Measurements from ENCODE around the gene KISS1R. TPM values are rescaled to one million over a fixed set of nuclear protein-coding genes. Genes with fewer than 3 reads are reported as not detected.

KISS1R gene
- total RNA-seq, 2 experiments from 2014 or later, result 12.2 to 13.3 TPM

DNA sequence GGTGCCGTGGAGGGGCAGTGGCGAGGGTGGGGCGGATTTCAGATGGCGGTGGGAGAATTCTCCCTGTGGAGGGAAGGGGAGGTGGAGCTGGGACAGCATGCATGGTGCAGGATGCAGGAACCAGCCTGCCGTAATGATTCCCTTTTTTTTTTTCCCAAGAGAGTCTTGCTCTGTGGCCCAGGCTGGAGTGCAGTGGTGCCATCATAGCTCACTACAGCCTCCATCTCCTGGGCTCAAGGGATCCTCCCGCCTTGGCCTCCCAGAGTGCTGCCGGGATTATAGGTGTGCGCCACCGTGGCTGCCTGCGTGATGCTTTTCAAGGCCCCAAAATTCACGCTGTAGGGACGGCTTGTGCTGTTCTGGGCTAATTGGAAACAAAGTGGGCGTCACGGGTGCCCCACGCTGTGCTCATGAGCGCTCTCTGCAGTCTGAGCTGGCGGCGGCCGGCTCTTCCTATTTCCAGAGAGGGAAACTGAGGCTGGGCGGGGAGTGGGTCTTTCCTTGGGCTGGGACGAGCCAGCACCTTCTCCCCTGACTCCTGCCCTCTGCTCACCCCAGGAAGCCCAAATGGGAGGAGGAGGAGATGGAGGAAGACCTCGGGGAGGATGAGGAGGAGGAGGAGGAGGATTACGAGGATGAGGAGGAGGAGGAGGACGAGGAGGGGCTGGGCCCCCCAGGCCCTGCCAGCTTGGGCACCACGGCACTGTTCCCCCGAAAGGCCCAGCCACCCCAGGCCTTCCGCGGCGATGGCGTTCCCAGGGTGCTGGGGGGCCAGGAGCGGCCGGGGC is 14.9 kb downstream of the KISS1R start:
- Mint-ChIP-seq H3K27me3 (peaks cover 13% of the 10 kb centered on the region), H3K27ac (no peak overlapping the region), H3K36me3 (peaks cover 2% of the 10 kb centered on the region), H3K4me3 (no peak overlapping the region), H3K4me1 (peaks cover 13% of the 10 kb centered on the region), H3K9me3 (no peaks in the 10 kb centered on the region)
- no peak for DNase-seq

GRCh38 chr19:932648-933552 is 15.8 kb downstream of the KISS1R start:
- Mint-ChIP-seq H3K4me3 (peak overlapping the region; percentile 54), H3K9me3 (no peaks in the 10 kb centered on the region), H3K36me3 (peaks cover 2% of the 10 kb centered on the region), H3K4me1 (peaks cover 19% of the 10 kb centered on the region), H3K27ac (peak overlapping the region; percentile 47), H3K27me3 (peaks cover 13% of the 10 kb centered on the region)
- peak; percentile 38 for DNase-seq

DNA sequence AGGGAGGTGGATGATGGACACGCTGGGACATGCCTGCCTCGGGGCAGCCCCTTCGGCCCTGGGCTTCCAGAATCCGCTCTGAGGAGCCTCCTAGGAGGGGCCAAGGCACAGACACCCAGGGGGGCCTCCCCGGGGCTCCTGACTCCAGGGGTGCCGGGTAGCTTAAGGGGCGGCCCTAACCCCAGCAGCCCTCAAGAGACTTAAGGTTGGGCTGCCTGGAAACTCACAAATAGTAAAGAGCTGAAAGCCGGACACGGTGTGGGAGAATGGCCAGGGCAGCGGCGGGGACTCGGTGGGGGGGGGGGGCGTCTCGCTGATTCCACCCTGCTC is 16.4 kb downstream of the KISS1R start:
- Mint-ChIP-seq H3K4me1 (peaks cover 22% of the 10 kb centered on the region), H3K4me3 (no peak overlapping the region), H3K27ac (no peak overlapping the region), H3K36me3 (peaks cover 2% of the 10 kb centered on the region), H3K27me3 (peaks cover 13% of the 10 kb centered on the region), H3K9me3 (no peaks in the 10 kb centered on the region)
- DNase-seq, result no peak

DNA sequence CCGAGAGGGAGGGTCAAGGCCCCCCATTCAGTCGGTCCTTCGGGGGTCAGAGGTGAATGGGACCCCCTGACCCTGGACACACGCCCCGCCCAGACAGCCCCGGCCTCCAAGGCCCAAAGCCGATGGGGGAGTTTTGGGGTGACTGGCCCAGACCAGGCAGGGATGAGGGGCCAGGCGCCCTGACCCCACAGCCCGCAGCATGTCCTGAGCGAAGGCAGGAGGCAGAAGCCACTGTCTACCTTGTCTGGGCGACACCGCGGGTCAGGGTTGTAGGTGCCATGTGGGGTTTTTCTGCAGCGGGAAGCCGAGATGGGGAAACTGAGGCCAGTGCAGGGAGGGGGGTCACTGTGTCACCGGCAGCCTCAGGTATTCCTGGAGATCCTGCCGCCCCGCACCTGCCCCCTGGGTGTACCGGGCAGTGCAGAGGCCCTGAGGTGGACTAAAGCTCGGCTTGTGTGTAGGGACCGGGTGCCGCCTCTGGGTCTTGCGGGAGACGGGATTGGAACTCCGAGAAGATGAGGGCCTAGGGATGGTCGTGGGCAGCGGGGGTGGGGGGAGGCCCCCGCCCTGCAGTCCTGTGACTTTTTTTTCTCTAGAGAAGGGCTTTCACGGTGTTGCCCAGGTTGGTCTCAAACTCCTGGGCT is 17.2 kb downstream of the KISS1R start:
- Mint-ChIP-seq H3K36me3 (peaks cover 2% of the 10 kb centered on the region), H3K27me3 (peaks cover 13% of the 10 kb centered on the region), H3K27ac (no peak overlapping the region), H3K4me1 (peaks cover 22% of the 10 kb centered on the region), H3K9me3 (no peaks in the 10 kb centered on the region), H3K4me3 (no peak overlapping the region)
- DNase-seq, result no peak

DNA sequence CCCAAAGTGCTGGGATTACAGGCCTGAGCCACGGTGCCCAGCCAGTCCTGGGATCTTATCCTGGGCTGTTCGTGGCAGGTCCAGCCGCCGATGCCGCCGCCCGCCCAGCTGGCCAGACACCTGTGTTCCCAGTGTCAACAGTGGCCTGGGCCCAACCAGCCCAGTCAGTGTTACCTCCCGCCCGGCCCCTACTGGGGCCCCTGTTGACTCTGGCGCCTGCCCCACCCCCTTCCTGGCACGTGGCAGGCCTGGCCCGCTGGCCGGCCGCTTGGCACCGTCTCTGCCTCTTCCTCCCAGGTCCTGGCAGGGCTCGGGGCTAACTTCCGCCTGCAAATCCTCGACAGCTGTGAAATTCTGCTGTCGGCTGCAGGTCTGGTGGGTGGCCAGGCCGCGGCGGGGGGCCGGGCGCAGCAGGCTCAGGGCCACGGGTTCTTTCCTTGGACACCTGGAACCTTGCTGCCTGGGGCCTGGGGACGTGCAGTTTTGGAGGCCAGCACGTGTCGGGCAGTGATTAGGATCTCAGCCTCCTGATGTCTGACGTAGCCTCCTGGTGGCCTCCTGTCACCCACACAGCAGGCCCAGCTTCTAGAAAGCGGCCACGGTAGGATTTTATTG is 17.8 kb downstream of the KISS1R start:
- no peak for DNase-seq
- Mint-ChIP-seq H3K4me3 (no peak overlapping the region), H3K27ac (no peak overlapping the region), H3K27me3 (peaks cover 19% of the 10 kb centered on the region), H3K4me1 (peaks cover 23% of the 10 kb centered on the region), H3K36me3 (peaks cover 6% of the 10 kb centered on the region), H3K9me3 (no peaks in the 10 kb centered on the region)

DNA sequence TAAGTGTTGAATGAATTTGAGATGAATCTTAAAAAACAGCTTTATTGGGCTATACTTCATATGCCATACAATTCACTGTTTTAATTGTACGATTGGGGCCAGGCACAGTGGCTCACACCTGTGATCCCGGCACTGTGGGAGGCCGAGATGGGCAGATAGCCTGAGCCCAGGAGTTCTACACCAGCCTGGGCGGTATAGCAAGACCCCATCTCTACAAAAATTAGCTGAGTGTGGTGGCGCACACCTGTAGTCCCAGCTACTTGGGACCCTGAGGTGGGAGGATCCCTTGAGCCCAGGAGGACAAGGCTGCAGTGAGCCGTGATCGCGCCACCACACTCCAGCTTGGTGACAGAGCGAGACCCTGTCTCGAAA is 19.0 kb downstream of the KISS1R start:
- no peak overlapping the region for H3K4me3 Mint-ChIP-seq
- peaks cover 6% of the 10 kb centered on the region for H3K36me3 Mint-ChIP-seq
- no peaks in the 10 kb centered on the region for H3K9me3 Mint-ChIP-seq
- peaks cover 29% of the 10 kb centered on the region for H3K4me1 Mint-ChIP-seq
- H3K27me3 Mint-ChIP-seq, result peaks cover 25% of the 10 kb centered on the region
- H3K27ac Mint-ChIP-seq, result no peak overlapping the region
- no peak for DNase-seq

- Mint-ChIP-seq H3K9me3 (no peaks in the 10 kb centered on the region), H3K27ac (no peak overlapping the region), H3K4me1 (peaks cover 31% of the 10 kb centered on the region), H3K4me3 (no peak overlapping the region), H3K36me3 (peaks cover 10% of the 10 kb centered on the region), H3K27me3 (peaks cover 22% of the 10 kb centered on the region)
- peak; percentile 55 for DNase-seq
Observed at GRCh38 chr19:937259-937694, 20.1 kb downstream of the KISS1R start.

DNA sequence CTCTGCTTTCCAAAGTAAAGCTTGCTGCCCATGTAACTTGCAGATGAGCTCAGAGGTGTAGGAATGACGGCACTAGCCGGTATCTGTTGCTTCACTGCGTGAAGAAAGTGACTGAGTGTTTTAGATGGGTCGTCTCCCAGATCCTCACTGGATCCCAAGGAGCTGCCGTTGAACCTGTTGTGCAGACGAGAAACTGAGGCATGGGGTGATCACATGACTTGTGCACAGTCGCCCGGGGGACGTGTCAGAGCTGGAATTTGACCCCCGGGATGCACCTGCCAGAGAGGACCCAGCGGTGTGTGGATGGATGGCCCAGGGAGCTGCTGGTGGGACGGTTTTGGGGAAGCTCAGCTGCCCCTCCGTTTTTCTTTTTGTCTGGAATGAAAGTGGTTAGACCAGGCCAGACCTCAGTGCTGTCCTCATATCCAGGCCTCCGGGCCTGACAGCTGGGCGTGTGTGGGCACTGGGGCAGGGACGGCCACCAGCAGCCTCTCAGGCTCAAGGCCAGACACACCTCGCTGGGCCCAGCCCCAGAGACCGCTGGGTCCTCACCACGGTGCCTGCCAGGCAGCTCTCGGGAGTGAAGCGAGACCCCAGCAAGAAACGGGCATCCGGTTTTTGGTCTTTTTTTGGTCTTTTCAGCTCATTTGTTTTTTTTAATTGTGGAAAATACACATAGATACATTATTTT is 21.2 kb downstream of the KISS1R start:
- no peak for DNase-seq
- no peak overlapping the region for H3K27ac Mint-ChIP-seq
- H3K9me3 Mint-ChIP-seq, result no peaks in the 10 kb centered on the region
- H3K4me1 Mint-ChIP-seq, result peaks cover 25% of the 10 kb centered on the region
- no peak overlapping the region for H3K4me3 Mint-ChIP-seq
- peaks cover 10% of the 10 kb centered on the region for H3K36me3 Mint-ChIP-seq
- H3K27me3 Mint-ChIP-seq, result peaks cover 19% of the 10 kb centered on the region

- Mint-ChIP-seq H3K4me3 (no peak overlapping the region), H3K4me1 (peaks cover 25% of the 10 kb centered on the region), H3K9me3 (no peaks in the 10 kb centered on the region), H3K36me3 (peaks cover 10% of the 10 kb centered on the region), H3K27me3 (peaks cover 19% of the 10 kb centered on the region), H3K27ac (no peak overlapping the region)
- DNase-seq, result no peak
Observed at GRCh38 chr19:939439-939838, 22.3 kb downstream of the KISS1R start.

DNA sequence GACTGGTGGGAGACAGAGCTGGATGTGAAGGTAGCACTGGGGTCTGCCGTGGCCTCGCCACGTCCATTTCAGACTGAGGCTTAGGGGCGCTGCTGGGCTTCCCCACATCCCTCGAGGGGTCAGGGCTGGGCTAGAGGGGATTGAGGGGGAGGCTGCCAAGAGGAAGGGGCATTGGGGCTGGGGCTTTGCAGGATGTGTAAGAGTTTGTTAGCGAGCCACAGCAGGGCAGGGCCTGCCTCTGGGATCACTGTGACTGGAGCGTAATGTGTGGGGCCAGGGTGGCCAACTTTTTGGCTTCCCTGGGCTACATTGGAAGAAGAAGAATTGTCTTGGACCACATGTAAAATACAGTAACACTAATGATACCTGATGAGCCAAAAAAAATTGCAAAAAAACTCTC is 22.8 kb downstream of the KISS1R start:
- H3K27me3 Mint-ChIP-seq, result peaks cover 19% of the 10 kb centered on the region
- H3K4me1 Mint-ChIP-seq, result peaks cover 25% of the 10 kb centered on the region
- peak overlapping the region; percentile 60 for H3K4me3 Mint-ChIP-seq
- DNase-seq, result no peak
- no peak overlapping the region for H3K27ac Mint-ChIP-seq
- H3K36me3 Mint-ChIP-seq, result peaks cover 10% of the 10 kb centered on the region
- H3K9me3 Mint-ChIP-seq, result no peaks in the 10 kb centered on the region

DNA sequence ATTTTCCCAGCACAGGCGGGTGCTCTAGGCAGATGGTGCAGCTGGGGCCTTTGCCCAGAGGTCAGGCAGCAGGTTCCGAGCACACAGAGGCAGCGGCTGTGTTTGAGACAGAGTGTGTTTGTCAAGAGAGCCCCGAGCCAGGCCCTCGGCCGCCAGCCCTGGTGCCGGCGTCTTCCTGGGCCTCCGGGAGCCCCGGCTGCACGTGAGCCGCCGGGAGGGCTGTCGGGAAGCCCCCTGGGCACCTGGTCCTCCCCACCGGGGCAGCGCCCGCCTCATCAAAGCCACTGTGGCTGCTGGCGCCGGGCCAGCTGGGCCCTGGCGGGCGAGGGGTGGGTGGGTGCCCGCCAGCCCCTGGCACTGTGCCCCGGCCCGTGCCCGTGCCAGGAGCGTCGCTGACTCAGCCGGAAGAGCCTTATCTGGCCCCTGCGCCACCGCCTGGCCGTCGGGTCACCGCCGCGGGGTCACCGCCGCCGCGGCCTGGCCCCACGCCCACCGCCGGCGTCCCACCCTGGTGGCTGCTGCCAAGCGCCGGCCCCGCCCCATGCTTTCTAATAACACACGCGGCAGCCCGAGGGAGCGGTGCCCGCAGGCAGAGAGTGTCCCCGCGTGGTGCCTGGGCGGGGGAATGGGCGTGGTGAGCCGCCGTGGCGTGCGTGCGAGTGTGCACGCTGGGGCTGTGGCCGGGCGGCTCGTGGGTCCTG is 23.6 kb downstream of the KISS1R start:
- Mint-ChIP-seq H3K4me1 (peaks cover 25% of the 10 kb centered on the region), H3K27me3 (peaks cover 19% of the 10 kb centered on the region), H3K4me3 (peak overlapping the region; percentile 73), H3K36me3 (peaks cover 10% of the 10 kb centered on the region), H3K27ac (no peak overlapping the region), H3K9me3 (no peaks in the 10 kb centered on the region)
- peak; percentile 56 for DNase-seq

DNA sequence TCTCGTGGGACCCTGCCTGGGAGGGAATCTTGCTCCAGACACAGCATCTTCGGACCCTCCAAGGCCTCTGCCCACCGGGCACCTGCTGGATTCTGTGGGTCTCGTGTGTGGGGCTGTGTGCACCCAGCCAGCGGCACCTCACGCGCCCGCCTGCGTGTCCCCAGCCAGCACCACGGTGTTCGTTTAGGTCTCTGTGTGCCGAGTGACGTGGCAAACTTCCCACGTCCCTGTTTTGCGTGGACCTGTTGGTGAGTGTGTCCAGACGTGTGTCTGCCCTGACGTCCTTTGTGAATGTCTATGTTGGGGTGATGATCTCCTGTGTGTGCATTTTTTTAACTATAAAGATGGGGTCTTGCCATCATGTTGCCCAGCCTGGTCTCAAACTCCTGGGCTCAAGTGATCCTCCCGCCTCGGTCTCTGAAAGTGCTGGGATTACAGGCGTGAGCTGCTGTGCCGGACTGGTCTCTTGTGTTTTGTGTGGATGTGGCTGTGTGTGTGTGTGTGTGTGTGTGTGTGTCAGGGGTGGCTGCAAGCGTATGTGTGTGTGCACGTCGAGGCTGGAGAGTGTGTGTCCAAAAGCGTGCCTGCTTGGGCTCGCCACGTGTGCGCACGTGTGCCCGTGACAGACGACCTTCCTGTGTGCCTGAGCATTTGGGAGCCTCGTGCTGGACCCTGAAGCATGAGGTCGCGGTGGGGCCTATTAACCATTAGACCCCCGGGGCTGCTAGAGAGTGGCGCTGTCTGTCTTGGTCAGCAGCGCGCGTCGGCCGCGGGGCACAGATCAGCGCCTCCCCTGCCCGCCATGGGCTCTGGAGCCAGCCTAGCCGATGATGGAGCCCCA is 24.4 kb downstream of the KISS1R start:
- H3K4me3 Mint-ChIP-seq, result peak overlapping the region; percentile 73
- DNase-seq, result no peak
- peaks cover 10% of the 10 kb centered on the region for H3K36me3 Mint-ChIP-seq
- no peaks in the 10 kb centered on the region for H3K9me3 Mint-ChIP-seq
- H3K27me3 Mint-ChIP-seq, result peaks cover 19% of the 10 kb centered on the region
- no peak overlapping the region for H3K27ac Mint-ChIP-seq
- peaks cover 25% of the 10 kb centered on the region for H3K4me1 Mint-ChIP-seq

DNA sequence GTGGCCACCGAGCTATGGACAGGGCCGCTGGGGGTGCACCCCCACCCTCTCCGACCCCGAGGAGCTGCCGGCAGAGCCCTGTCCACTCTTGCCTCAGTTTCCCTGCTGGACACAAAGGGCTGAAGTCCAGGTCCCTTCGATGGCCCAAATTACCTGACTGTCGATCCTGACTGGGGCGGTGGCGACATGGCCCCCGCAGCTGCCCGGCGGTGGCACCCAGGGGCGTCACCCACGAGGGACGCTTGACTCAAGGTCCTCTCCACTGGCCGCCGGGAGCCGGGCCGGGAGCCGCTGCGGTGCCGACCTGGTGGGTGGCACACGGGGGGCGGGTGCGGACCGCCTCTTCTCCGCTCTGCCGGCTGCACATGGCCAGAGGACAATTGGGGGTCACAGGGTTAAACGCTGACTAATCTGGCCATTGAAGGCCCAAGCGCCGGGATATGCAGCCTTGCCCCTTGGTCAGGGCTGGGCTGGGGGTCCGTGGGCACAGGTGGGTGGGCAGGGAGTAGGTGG is 25.1 kb downstream of the KISS1R start:
- Mint-ChIP-seq H3K27me3 (peaks cover 16% of the 10 kb centered on the region), H3K9me3 (no peaks in the 10 kb centered on the region), H3K27ac (no peak overlapping the region), H3K4me1 (peaks cover 20% of the 10 kb centered on the region), H3K4me3 (no peak overlapping the region), H3K36me3 (peaks cover 8% of the 10 kb centered on the region)
- DNase-seq, result no peak

All from activated naive CD8-positive, alpha-beta T cell treated with anti-CD3 and anti-CD28 coated beads for 36 hours (primary cell).